ENCODE measurements around the gene IWS1. TPM values are rescaled to one million over a fixed set of nuclear protein-coding genes. Genes with fewer than 3 reads are reported as not detected.

IWS1 gene
- total RNA-seq, 1 experiment from 2014 or later: 46.6 TPM

DNA sequence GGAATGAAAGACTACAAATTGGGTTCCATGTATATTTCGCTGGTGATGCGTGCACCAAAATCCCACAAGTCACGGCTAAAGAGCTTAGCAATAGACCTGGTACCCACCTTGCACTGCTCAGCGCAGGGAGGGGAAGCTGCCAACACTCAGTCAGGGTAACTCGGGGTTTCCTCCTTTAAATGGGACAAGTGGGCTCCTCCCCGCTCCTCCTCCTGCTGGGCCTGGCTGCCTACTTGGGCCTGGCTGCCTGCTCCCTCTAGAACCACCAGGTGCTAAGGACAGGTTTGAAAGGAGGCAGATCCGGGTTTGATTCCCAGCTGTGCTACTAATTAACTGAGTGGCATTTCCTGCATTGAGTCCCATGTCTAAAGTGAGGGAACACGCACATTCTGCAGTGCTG lies 32.6 kb upstream of the IWS1 start:
- H3K79me2 ChIP-seq (ENCODE audit: insufficient read depth, low read length): no peaks in the 10 kb centered on the region
- POLR2A ChIA-PET: no interaction called here
- no peak overlapping the region for H3K4me2 ChIP-seq (ENCODE audit: low read length)
- H3K9ac ChIP-seq (ENCODE audit: low read length): no peak overlapping the region
- no peaks in the 10 kb centered on the region for H3K4me1 ChIP-seq (ENCODE audit: control insufficient read depth in 1 of 2, insufficient read depth in 2 of 2, low read length in 2 of 2)
- DNase-seq (ENCODE audit: low read depth, low spot score): no peak
- ATAC-seq: no peak
- RAD21 ChIA-PET (ENCODE audit: low non-redundant PET in 1 of 2, low total read pairs in 2 of 2, uncharacterized antibody in 2 of 2, unreplicated experiment in 2 of 2): no interaction called here
- CTCF ChIA-PET: no interaction called here
- no peaks in the 10 kb centered on the region for H4K20me1 ChIP-seq (ENCODE audit: insufficient read depth)
- no peak for TF ChIP-seq ZNF274 (IDR thresholded peaks at IDR 0.05; ENCODE audit: low read depth, low read length)
- no peak for TF ChIP-seq CBX3 (IDR thresholded peaks at IDR 0.05; ENCODE audit: low read depth)
- TF ChIP-seq TCF7L2 (IDR thresholded peaks at IDR 0.05; ENCODE audit: borderline replicate concordance, extremely low read depth, insufficient read depth, insufficient read length): no peak
- no peak for TF ChIP-seq SIN3A (IDR thresholded peaks at IDR 0.05; ENCODE audit: low read depth)
- TF ChIP-seq FOSL1 (IDR thresholded peaks at IDR 0.05; ENCODE audit: low read depth): no peak
- no peaks in the 10 kb centered on the region for H3K9me3 ChIP-seq (ENCODE audit: control insufficient read depth in 1 of 2, insufficient read depth in 1 of 2, low read depth in 1 of 2, low read length in 2 of 2)
- BruUV-seq (replicated peaks): no TSS peak
- H2AFZ ChIP-seq (ENCODE audit: low read depth, low read length, poor library complexity, severe bottlenecking): no peak overlapping the region
- H3K4me3 ChIP-seq (replicated peaks in 1 of 2; ENCODE audit: low read depth in 1 of 2, low read length in 2 of 2): no peak overlapping the region
- H3K27ac ChIP-seq (ENCODE audit: low read depth, low read length): no peak overlapping the region
- peaks cover 8% of the 10 kb centered on the region; the same call in 1 of the 2 replicates for H3K27me3 ChIP-seq (ENCODE audit: insufficient read depth, low read length)
- H3K36me3 ChIP-seq (ENCODE audit: control insufficient read depth in 1 of 2, insufficient read depth in 2 of 2, low read length in 2 of 2): no peaks in the 10 kb centered on the region
- intact Hi-C loops (cut with micrococcal nuclease): no loop called here
- H3K9me2 ChIP-seq (ENCODE audit: insufficient read depth): no peaks in the 10 kb centered on the region

DNA sequence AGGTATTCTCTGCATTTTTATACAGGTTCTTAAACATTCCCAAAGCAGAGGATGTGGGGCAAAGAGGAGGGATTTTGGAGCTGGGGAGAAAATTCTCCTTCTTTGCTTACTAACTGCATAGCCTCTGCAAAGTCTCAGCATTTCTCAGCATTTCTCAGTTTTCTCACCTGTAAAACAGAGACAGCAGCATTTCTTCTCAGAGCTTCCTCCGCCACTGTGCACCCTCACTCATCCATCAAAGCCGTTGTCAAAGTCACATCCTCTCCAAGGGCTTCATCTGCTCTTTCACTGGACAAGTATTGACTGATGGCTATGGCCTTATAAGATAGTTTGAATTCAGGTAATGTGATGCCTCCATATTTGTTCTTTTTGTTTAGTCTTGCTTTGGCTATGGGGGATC lies 26.6 kb upstream of the IWS1 start:
- ATAC-seq: no peak
- BruUV-seq (replicated peaks): no TSS peak
- H3K27ac ChIP-seq (ENCODE audit: low read depth, low read length): no peak overlapping the region
- ChIA-PET RAD21 (ENCODE audit: low non-redundant PET in 1 of 2, low total read pairs in 2 of 2, uncharacterized antibody in 2 of 2, unreplicated experiment in 2 of 2) (no interaction called here), CTCF (no interaction called here), POLR2A (no interaction called here)
- intact Hi-C loops (cut with micrococcal nuclease): no loop called here
- H3K4me2 ChIP-seq (ENCODE audit: low read length): no peak overlapping the region
- no peaks in the 10 kb centered on the region for H3K9me3 ChIP-seq (ENCODE audit: control insufficient read depth in 1 of 2, insufficient read depth in 1 of 2, low read depth in 1 of 2, low read length in 2 of 2)
- H2AFZ ChIP-seq (ENCODE audit: low read depth, low read length, poor library complexity, severe bottlenecking): no peak overlapping the region
- DNase-seq (ENCODE audit: low read depth, low spot score): no peak
- no peaks in the 10 kb centered on the region for H3K79me2 ChIP-seq (ENCODE audit: insufficient read depth, low read length)
- TF ChIP-seq JUND (IDR thresholded peaks at IDR 0.05) (no peak), ZNF274 (IDR thresholded peaks at IDR 0.05; ENCODE audit: low read depth, low read length) (no peak), EZH2 (IDR thresholded peaks at IDR 0.05) (no peak), CEBPB (IDR thresholded peaks at IDR 0.05; ENCODE audit: low read depth) (no peak), POLR2A (IDR thresholded peaks at IDR 0.05; ENCODE audit: borderline replicate concordance, extremely low read depth, insufficient read depth, insufficient read length) (no peak), RAD21 (IDR thresholded peaks at IDR 0.05; ENCODE audit: low read depth) (no peak), POLR2AphosphoS5 (IDR thresholded peaks at IDR 0.05; ENCODE audit: low read depth, low read length) (no peak), EZH2phosphoT487 (IDR thresholded peaks at IDR 0.05; ENCODE audit: borderline replicate concordance) (no peak)
- no peaks in the 10 kb centered on the region for H3K9me2 ChIP-seq (ENCODE audit: insufficient read depth)
- no peak overlapping the region for H3K4me3 ChIP-seq (replicated peaks in 1 of 2; ENCODE audit: low read depth in 1 of 2, low read length in 2 of 2)
- H4K20me1 ChIP-seq (ENCODE audit: insufficient read depth): no peaks in the 10 kb centered on the region
- peaks cover 19% of the 10 kb centered on the region; the same call in 1 of the 2 replicates for H3K27me3 ChIP-seq (ENCODE audit: insufficient read depth, low read length)
- no peaks in the 10 kb centered on the region for H3K4me1 ChIP-seq (ENCODE audit: control insufficient read depth in 1 of 2, insufficient read depth in 2 of 2, low read length in 2 of 2)
- no peak overlapping the region for H3K9ac ChIP-seq (ENCODE audit: low read length)
- no peaks in the 10 kb centered on the region for H3K36me3 ChIP-seq (ENCODE audit: control insufficient read depth in 1 of 2, insufficient read depth in 2 of 2, low read length in 2 of 2)

Measured in HCT116 (cell line).